Activated naive CD8-positive, alpha-beta T cell treated with anti-CD3 and anti-CD28 coated beads for 36 hours (primary cell): Measurements from ENCODE around the gene TSHZ3. TPM values are rescaled to one million over a fixed set of nuclear protein-coding genes. Genes with fewer than 3 reads are reported as not detected.

ENCODE experiments used
- DNase-seq: peaks from one replicate; pipeline ENCODE4 v3.0.0; 2021
- H3K27ac Mint-ChIP-seq: one replicate; pipeline ENCODE4 v1.8.0; 2022; ENCODE audit warnings: mild to moderate bottlenecking, moderate library complexity, mixed read lengths
- H3K27me3 Mint-ChIP-seq: one replicate; pipeline ENCODE4 v1.8.0; 2022; ENCODE audit warnings: mild to moderate bottlenecking, mixed read lengths
- H3K36me3 Mint-ChIP-seq: one replicate; pipeline ENCODE4 v1.8.0; 2021; ENCODE audit warnings: mild to moderate bottlenecking, mixed read lengths
- H3K4me1 Mint-ChIP-seq: one replicate; pipeline ENCODE4 v1.8.0; 2021; ENCODE audit warnings: mixed read lengths
- H3K4me3 Mint-ChIP-seq: one replicate; pipeline ENCODE4 v1.8.0; 2022; ENCODE audit warnings: mild to moderate bottlenecking, moderate library complexity, mixed read lengths
- H3K9me3 Mint-ChIP-seq: one replicate; pipeline ENCODE4 v1.8.0; 2022; ENCODE audit warnings: mixed read lengths
- total RNA-seq, 2 experiments: library from RNA; stranded (reverse); gene quantifications; one replicate each; pipeline ENCODE4 v1.2.3, GENCODE V29; 2021

The TSHZ3 gene
- total RNA-seq, 2 experiments from 2014 or later: 0.06 TPM

GRCh38 chr19:31254180-31254551 is 95.1 kb downstream of the TSHZ3 start:
- no peak for DNase-seq
- no peaks in the 10 kb centered on the region for H3K4me1 Mint-ChIP-seq
- no peaks in the 10 kb centered on the region for H3K9me3 Mint-ChIP-seq
- H3K36me3 Mint-ChIP-seq: no peaks in the 10 kb centered on the region
- peaks cover 10% of the 10 kb centered on the region for H3K27me3 Mint-ChIP-seq
- H3K4me3 Mint-ChIP-seq: no peak overlapping the region
- no peak overlapping the region for H3K27ac Mint-ChIP-seq

GRCh38 chr19:31253526-31254179 is 95.6 kb downstream of the TSHZ3 start:
- no peaks in the 10 kb centered on the region for H3K9me3 Mint-ChIP-seq
- H3K27me3 Mint-ChIP-seq: peaks cover 10% of the 10 kb centered on the region
- no peak for DNase-seq
- H3K4me3 Mint-ChIP-seq: no peak overlapping the region
- no peaks in the 10 kb centered on the region for H3K36me3 Mint-ChIP-seq
- H3K27ac Mint-ChIP-seq: no peak overlapping the region
- no peaks in the 10 kb centered on the region for H3K4me1 Mint-ChIP-seq

GRCh38 chr19:31252441-31252840 is 96.8 kb downstream of the TSHZ3 start:
- no peak for DNase-seq
- Mint-ChIP-seq H3K4me1 (no peaks in the 10 kb centered on the region), H3K36me3 (no peaks in the 10 kb centered on the region), H3K27me3 (peaks cover 10% of the 10 kb centered on the region), H3K9me3 (no peaks in the 10 kb centered on the region), H3K27ac (no peak overlapping the region), H3K4me3 (no peak overlapping the region)

- Mint-ChIP-seq H3K4me1 (no peaks in the 10 kb centered on the region), H3K9me3 (no peaks in the 10 kb centered on the region), H3K4me3 (no peak overlapping the region), H3K27me3 (peaks cover 4% of the 10 kb centered on the region), H3K36me3 (no peaks in the 10 kb centered on the region), H3K27ac (no peak overlapping the region)
- no peak for DNase-seq
Measured at GRCh38 chr19:31249217-31249616, 100.0 kb downstream of the TSHZ3 start.

- no peaks in the 10 kb centered on the region for H3K4me1 Mint-ChIP-seq
- no peak overlapping the region for H3K4me3 Mint-ChIP-seq
- no peaks in the 10 kb centered on the region for H3K36me3 Mint-ChIP-seq
- peaks cover 28% of the 10 kb centered on the region for H3K27me3 Mint-ChIP-seq
- DNase-seq: no peak
- H3K9me3 Mint-ChIP-seq: no peaks in the 10 kb centered on the region
- no peak overlapping the region for H3K27ac Mint-ChIP-seq
Measured at GRCh38 chr19:31235806-31236205, 113.4 kb downstream of the TSHZ3 start.

GRCh38 chr19:31233295-31233800 is 115.9 kb downstream of the TSHZ3 start:
- H3K27me3 Mint-ChIP-seq: peaks cover 23% of the 10 kb centered on the region
- no peak for DNase-seq
- H3K4me3 Mint-ChIP-seq: no peak overlapping the region
- no peaks in the 10 kb centered on the region for H3K9me3 Mint-ChIP-seq
- no peak overlapping the region for H3K27ac Mint-ChIP-seq
- no peaks in the 10 kb centered on the region for H3K36me3 Mint-ChIP-seq
- no peaks in the 10 kb centered on the region for H3K4me1 Mint-ChIP-seq

- Mint-ChIP-seq H3K4me1 (no peaks in the 10 kb centered on the region), H3K4me3 (no peak overlapping the region), H3K27me3 (peaks cover 18% of the 10 kb centered on the region), H3K9me3 (no peaks in the 10 kb centered on the region), H3K36me3 (no peaks in the 10 kb centered on the region), H3K27ac (no peak overlapping the region)
- no peak for DNase-seq
Measured at GRCh38 chr19:31232871-31233270, 116.4 kb downstream of the TSHZ3 start.

GRCh38 chr19:31232180-31232579 is 117.1 kb downstream of the TSHZ3 start:
- H3K4me1 Mint-ChIP-seq: no peaks in the 10 kb centered on the region

GRCh38 chr19:31231237-31231636 is 118.0 kb downstream of the TSHZ3 start:
- DNase-seq: no peak
- Mint-ChIP-seq H3K4me3 (no peak overlapping the region), H3K27me3 (peaks cover 13% of the 10 kb centered on the region), H3K27ac (no peak overlapping the region), H3K4me1 (no peaks in the 10 kb centered on the region), H3K9me3 (no peaks in the 10 kb centered on the region), H3K36me3 (no peaks in the 10 kb centered on the region)

More at GRCh38 chr19:31232180-31232579, 117.1 kb downstream of the TSHZ3 start:
- Mint-ChIP-seq H3K4me3 (no peak overlapping the region), H3K27me3 (peaks cover 18% of the 10 kb centered on the region), H3K36me3 (no peaks in the 10 kb centered on the region), H3K27ac (no peak overlapping the region), H3K9me3 (no peaks in the 10 kb centered on the region)
- DNase-seq: no peak

GRCh38 chr19:31226151-31226935 is 122.9 kb downstream of the TSHZ3 start:
- no peak overlapping the region for H3K4me3 Mint-ChIP-seq
- DNase-seq: no peak
- H3K27ac Mint-ChIP-seq: no peak overlapping the region
- no peaks in the 10 kb centered on the region for H3K36me3 Mint-ChIP-seq
- H3K27me3 Mint-ChIP-seq: peaks cover 7% of the 10 kb centered on the region
- H3K9me3 Mint-ChIP-seq: peaks cover 2% of the 10 kb centered on the region
- no peaks in the 10 kb centered on the region for H3K4me1 Mint-ChIP-seq
